Heart left ventricle (tissue), 13 donors: ENCODE data around the gene DOCK4.

Experiments used
- CTCF ChIP-seq, 12 donors: fragments of 200-600 bp; sonication (generic) in 4 of 12; IDR thresholded peaks; one replicate each; pipeline versions ENCODE4 v1.5.0 to v1.8.0; 2018 to 2022; ENCODE audit warnings: antibody characterized with exemption in 12 of 12, mild to moderate bottlenecking in 5 of 12
- POLR2A ChIP-seq, 2 donors: fragments of 450-650 bp; IDR thresholded peaks; one replicate each; pipeline ENCODE4 v1.6.1; 2017; ENCODE audit warnings: antibody characterized with exemption in 2 of 2, mild to moderate bottlenecking in 2 of 2, moderate library complexity in 2 of 2
- donor health status: ischemic (EF 13 %, LVEDD 7.1; RV severe dilation, severe dysfunction).
- donor health status: DM: no; HTN: yes; CAD: no.
- donor health status: DM: no; HTN: no; CAD: no.
- donor health status: ischemic (EF 25% LVEDD 6.9; RV normal size, moderate dysfunction).
- donor health status: ischemic (EF 25% LVEDD 5.7; RV mildly dilated, moderate dysfunction).
- donor health status: ischemic (EF 35%, LVEDD 5.7; RV mildly dilated, moderate dysfunction).
- donor health status: nonischemic (EF 11% LVEDD 7.7; RV severe dilation, severe dysfunction).
- donor health status: DM: yes; HTN: yes; CAD: no.
- donor health status: PGD.
- donor health status: ischemic (EF 29% LVEDD 5.4; RV normal size, mild dysfunction).
- donor health status: nonischemic (EF 23%, LVEDD 6.1; RV moderate dilation, normal function).

GRCh38 chr7:111833466-111833865, 372.7 kb downstream of the DOCK4 start:
- no peak for TF ChIP-seq CTCF (IDR thresholded peaks at IDR 0.05)
- no peak for TF ChIP-seq POLR2A (IDR thresholded peaks at IDR 0.05)
